Measurements from ENCODE around the gene TNRC6B.

DNA sequence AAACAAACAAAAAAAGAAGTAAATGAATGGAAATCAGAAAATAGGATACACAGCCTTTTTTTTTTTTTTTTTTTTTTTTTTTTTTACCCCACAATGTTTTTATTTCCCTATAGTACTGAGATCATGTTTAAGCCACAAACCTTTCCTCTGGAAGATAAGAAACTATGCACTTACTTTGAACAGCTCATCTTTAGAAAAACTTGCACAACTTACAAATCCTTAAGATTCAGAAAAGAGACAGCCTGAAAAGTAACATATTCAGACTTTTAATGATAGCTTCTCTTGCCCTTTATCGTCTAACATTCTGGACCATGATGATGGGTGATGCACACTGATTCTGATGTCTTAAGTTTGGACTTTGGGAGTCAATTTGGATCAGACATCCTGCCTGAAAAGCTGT, 80.3 kb downstream of the TNRC6B start:
- TF ChIP-seq YY1 (tag by site-specific recombination; IDR thresholded peaks at IDR 0.05) (no peak), ZFP3 (tag by site-specific recombination; IDR thresholded peaks at IDR 0.05; ENCODE audit: low read depth) (no peak), ZNF704 (tag by site-specific recombination; IDR thresholded peaks at IDR 0.05) (no peak), CTCF (tag by site-specific recombination; IDR thresholded peaks at IDR 0.05) (no peak), ZNF114 (tag by site-specific recombination; IDR thresholded peaks at IDR 0.05) (no peak), ZBTB7A (tag by site-specific recombination; IDR thresholded peaks at IDR 0.05; ENCODE audit: low read depth) (no peak), ZNF501 (tag by site-specific recombination; IDR thresholded peaks at IDR 0.05) (no peak), KLF9 (tag by site-specific recombination; IDR thresholded peaks at IDR 0.05; ENCODE audit: low read depth) (no peak)
- TF ChIP-seq, protein P1, sequence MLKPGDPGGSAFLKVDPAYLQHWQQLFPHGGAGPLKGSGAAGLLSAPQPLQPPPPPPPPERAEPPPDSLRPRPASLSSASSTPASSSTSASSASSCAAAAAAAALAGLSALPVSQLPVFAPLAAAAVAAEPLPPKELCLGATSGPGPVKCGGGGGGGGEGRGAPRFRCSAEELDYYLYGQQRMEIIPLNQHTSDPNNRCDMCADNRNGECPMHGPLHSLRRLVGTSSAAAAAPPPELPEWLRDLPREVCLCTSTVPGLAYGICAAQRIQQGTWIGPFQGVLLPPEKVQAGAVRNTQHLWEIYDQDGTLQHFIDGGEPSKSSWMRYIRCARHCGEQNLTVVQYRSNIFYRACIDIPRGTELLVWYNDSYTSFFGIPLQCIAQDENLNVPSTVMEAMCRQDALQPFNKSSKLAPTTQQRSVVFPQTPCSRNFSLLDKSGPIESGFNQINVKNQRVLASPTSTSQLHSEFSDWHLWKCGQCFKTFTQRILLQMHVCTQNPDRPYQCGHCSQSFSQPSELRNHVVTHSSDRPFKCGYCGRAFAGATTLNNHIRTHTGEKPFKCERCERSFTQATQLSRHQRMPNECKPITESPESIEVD (tag by site-specific recombination; IDR thresholded peaks at IDR 0.05), result no peak
- TF ChIP-seq, protein P2, sequence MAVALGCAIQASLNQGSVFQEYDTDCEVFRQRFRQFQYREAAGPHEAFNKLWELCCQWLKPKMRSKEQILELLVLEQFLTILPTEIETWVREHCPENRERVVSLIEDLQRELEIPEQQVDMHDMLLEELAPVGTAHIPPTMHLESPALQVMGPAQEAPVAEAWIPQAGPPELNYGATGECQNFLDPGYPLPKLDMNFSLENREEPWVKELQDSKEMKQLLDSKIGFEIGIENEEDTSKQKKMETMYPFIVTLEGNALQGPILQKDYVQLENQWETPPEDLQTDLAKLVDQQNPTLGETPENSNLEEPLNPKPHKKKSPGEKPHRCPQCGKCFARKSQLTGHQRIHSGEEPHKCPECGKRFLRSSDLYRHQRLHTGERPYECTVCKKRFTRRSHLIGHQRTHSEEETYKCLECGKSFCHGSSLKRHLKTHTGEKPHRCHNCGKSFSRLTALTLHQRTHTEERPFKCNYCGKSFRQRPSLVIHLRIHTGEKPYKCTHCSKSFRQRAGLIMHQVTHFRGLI (tag by site-specific recombination; IDR thresholded peaks at IDR 0.05), result no peak
- TF ChIP-seq, protein P3, sequence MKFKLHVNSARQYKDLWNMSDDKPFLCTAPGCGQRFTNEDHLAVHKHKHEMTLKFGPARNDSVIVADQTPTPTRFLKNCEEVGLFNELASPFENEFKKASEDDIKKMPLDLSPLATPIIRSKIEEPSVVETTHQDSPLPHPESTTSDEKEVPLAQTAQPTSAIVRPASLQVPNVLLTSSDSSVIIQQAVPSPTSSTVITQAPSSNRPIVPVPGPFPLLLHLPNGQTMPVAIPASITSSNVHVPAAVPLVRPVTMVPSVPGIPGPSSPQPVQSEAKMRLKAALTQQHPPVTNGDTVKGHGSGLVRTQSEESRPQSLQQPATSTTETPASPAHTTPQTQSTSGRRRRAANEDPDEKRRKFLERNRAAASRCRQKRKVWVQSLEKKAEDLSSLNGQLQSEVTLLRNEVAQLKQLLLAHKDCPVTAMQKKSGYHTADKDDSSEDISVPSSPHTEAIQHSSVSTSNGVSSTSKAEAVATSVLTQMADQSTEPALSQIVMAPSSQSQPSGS (tag by site-specific recombination; IDR thresholded peaks at IDR 0.05; ENCODE audit: low read depth), result no peak
- TF ChIP-seq, protein P4, sequence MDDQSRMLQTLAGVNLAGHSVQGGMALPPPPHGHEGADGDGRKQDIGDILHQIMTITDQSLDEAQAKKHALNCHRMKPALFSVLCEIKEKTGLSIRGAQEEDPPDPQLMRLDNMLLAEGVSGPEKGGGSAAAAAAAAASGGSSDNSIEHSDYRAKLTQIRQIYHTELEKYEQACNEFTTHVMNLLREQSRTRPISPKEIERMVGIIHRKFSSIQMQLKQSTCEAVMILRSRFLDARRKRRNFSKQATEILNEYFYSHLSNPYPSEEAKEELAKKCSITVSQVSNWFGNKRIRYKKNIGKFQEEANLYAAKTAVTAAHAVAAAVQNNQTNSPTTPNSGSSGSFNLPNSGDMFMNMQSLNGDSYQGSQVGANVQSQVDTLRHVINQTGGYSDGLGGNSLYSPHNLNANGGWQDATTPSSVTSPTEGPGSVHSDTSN (CRISPR knock-in tag; IDR thresholded peaks at IDR 0.05), result no peak
